GDM1 (cell line): Measurements from ENCODE around the gene SLC25A4.
"Not testable (repeated sequence)": the region's sequence is repeated elsewhere in the genome, so short reads cannot be mapped to it uniquely, and the experiment has no call there.

Experiments
- DNase-seq: peaks from one replicate; lab custom pipeline; 2025; lab: John Stamatoyannopoulos, UW

The SLC25A4 gene

DNA sequence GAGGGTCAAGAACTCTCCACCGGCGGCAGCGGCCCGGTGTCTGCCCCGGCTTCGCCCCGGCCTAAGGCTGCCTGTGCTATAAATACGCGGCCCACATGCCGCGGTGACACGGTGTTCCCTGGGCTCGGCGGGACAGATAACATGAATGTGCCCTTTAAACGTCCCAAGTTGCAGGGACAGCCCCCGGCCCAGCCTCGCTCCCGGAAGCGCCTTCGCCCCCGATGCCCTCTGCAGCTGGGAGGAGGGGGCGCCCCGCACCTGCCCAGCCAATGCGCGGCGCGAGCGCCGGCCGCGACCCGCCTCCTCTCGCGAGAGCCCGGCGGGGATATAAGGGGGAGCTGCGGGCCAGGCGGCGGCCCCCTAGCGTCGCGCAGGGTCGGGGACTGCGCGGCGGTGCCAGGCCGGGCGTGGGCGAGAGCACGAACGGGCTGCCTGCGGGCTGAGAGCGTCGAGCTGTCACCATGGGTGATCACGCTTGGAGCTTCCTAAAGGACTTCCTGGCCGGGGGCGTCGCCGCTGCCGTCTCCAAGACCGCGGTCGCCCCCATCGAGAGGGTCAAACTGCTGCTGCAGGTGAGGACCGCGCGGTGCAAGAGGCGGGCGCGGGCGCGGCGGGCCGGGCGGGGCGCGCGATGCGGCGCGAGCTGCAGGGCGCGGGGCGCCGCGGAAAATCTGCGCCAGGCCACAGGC lies at the start of gene SLC25A4:
TSS of gene SLC25A4 (plus strand) at position 355 of the 689 bp plus-strand sequence. CDS start at position 462, 107 bp downstream.
- DNase-seq: peak; percentile 67

DNA sequence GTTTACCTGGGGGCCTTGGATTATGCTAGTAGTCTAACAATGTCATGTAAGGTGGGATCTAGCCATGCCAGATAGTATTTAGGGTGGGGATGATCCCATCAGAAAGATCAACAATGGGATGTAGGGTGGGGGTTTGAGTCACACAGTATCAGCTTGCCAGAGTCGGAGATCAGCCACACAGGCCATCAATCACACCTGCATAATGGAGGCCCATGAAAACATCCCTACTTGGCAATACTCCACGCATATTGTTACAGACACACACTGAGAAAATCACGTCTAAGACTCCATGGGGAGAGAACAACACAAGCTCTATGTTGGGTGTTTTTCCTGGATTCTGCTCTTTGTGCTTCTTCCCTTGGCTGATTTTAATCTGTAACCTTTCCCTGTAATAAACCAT lies 49.5 kb upstream of the SLC25A4 start:
- no peak for DNase-seq

DNA sequence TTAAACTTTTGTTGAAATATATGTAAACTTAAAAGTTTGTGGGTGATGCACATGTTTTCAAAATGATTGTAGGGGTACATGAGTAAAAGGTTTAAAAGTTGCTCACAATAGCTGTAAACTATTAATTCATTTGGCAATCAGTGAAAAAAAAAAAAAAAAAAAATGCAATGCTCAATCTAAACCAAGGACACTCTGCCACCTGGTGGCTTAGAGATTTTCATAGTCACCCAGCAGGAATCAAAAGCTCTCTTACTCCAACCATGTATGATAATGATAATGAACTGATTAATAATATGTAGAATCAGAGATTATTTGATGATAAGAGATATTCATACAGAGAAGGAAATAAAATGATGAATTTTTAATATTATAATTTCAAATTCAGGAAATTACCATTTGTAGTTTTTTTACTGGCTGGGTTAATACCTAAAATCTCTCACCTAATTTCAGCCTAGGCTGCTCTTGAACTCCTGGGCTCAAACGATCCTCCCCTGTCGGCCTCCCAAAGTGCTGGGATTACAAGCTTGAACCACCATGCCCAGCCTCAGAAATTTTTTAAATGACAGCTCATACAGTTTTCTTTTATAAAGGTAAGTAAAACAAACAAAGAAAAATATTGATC lies 46.9 kb upstream of the SLC25A4 start:
- no peak for DNase-seq

DNA sequence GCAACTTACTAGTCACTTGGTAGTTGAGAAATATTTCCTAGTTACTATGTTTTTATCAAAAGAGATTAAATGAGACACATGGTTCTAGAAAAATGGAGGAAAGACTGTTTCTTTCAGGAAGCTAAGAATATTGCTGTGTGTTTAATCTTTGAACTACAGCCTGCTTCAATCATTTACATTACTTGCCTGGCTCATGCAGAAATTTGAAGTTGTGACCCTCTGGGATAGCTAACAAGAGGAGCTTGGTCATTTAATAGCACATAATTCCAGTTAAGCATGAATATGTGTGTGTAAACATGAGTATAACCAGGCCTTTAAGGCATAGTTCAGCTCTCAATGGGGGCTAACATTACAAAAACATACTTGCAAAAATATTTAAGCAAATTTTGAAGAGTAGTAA lies 44.6 kb upstream of the SLC25A4 start:
- DNase-seq: no peak

DNA sequence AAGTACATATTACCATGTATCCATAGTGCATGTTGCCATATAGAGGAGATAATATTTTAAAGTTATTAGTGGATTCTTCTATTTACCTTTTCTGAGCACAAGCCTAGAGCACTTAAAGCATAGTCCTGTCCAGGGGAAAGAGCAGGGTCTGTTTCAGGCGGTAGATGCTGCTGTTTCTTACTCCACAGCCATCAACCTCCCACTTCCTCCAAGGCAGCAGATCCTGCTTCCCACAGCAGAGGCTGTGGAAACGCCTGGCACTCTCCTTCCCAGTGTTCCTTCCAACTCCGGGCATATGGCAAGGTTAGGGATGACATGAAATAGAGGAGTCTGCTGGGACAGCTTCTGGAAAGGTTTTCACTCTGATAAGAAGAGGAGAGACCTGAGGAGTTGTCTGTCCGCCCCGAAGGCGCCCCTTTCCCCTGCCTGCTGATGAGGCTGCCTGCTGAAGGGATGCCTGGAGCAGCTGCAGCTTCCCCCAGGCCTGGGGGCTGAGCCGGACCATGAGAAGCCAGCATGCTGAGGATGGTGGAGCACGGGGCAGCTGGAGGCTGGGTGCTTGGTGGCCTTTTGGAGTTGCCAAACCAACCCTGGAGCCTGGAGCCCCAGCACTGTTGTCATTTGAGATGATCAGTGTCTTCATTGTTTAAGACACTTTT lies 43.9 kb upstream of the SLC25A4 start:
- no peak for DNase-seq

DNA sequence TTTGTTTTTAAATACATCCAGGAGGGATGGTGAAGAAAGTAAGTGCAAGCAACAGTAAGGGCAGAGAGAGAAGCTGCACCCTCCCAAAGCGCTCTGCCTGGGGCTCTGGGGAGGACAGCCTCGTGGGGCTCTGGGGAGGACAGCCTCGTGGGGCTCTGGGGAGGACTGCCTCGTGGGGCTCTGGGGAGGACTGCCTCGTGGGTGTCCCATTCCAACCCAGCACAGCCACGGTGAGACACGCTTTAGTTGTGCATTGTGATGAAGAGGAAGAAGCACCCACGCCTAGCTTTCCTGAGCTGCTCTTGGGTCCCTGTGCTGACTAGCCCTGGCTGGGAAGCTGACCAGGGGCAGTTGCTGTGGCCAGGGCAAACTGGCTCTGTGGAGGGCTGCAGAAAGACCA lies 43.1 kb upstream of the SLC25A4 start:
- no peak for DNase-seq

- no peak for DNase-seq
These were observed 42.6 kb upstream of the SLC25A4 start for GRCh38 chr4:185100423-185100822.

DNA sequence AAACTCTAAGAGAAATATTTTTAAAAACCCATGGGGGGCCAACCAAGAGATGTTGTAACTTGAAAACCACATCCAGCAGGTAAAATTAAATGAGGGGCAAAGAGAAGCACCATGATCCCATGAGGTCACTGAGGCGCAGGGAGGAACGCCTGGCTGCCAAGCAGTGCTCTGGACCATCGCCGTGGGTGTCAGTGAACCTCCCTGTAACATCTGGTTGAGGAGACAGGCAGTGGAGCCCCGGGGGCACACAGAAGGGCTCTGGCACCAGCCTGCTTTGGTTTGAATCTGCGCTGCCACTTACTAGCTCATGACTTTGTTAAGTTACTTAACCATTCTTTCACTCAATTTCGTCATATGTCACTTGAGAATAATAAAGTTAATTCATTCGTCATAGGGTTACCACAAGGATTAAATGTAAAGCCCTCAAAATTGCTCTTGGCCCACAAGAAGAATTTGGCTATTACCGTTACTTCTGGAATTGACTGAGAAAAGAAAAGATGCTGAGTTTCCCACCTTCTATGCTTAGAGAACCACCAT lies 41.6 kb upstream of the SLC25A4 start:
- no peak for DNase-seq

GRCh38 chr4:185104733-185105132 lies 38.3 kb upstream of the SLC25A4 start:
- DNase-seq: no peak

GRCh38 chr4:185106353-185106752 lies 36.7 kb upstream of the SLC25A4 start:
- DNase-seq: no peak

DNA sequence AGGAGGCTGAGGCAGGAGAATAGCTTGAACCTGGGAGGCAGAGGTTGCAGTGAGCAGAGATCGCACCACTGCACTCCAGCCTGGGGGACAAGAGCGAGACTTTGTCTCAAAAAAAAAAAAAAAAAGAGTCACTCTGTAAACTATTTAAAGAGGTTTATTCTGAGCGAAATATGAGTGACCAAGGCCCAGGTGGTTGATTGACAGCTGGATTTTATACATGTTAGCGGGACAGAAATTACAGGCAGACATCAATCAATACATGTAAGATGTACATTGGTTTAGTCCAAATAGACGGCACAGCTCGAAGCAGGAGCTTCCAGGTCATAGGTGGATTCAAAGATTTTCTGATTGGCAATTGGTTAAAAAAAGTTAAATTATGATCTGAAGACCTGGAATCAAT lies 35.5 kb upstream of the SLC25A4 start:
- DNase-seq: not testable (repeated sequence)

DNA sequence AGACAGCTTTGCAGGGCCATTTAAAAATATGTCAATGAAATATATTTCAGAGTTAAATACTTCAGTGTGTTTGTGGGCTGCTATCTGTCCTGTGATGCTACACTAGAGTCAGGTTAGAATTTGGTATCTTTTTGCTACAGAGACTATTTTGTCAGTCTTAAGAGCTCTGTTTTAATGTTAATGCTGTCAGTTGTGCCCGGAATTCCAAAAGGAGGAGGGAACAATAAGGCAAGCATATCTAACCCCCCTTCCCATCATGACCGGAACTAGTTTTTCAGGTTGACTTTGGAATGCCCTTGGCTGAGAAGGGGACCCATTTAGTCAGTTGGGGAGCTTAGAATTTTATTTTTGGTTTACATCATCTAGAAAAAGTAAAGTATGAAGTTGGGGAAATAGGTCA lies 34.9 kb upstream of the SLC25A4 start:
- DNase-seq: no peak

DNA sequence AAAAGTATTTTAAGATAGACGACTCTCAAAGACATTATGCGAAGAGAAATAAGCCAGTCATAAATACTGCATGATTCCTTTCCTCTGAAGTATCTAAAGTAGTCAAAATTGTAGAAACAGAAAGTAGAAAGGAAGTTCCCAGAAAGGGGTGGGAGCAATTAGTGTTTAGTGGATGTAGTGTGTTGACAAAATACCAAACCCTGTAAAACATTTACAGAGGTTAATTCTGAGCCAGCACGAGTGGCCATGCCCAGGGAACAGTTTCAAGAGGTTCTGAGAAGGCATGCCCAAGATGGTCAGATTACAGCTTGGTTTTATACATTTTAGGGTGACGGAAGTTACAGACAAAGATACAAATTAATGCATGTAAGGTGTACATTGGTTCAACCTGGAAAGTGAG lies 34.4 kb upstream of the SLC25A4 start:
- no peak for DNase-seq

DNA sequence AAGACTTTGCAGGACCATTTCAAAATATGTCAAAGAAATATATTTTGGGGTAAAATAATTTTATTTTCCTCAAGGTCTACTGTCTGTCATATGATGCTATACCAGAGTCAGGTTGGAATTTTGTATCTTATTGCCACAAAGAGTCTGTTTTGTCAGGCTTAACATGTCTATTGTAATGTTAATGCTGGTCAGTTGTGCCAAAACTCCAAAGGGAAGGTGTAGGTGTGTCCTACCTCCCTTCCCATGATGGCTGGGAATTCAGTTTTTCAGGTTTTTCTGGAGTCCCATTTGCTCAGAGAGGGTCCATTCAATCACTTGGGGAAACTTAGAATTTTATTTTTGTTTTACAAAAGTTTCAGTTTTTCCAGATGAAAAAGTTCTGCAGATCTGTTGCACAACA lies 33.3 kb upstream of the SLC25A4 start:
- no peak for DNase-seq

GRCh38 chr4:185110375-185110823 lies 32.7 kb upstream of the SLC25A4 start:
- DNase-seq: no peak

DNA sequence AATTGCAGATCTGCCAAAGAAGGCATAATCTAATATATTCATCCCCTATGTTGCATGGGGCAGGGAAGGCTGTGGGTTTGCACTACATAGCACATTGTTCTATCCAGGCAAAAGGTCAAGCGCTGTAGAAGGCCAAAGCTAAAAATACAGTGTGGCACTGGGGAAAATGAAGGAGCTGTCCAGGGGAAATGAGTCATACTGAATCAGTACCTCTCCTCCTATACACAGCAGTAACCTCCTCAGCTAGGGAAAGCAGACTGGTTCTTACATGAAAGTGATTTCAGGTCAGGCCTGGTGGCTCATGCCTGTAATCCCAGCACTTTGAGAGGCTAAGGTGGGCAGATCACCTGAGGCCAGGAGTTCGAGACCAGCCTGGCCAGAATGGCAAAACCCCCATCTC lies 31.0 kb upstream of the SLC25A4 start:
- DNase-seq: no peak

- no peak for DNase-seq
These were observed 29.7 kb upstream of the SLC25A4 start for GRCh38 chr4:185113340-185113739.

DNA sequence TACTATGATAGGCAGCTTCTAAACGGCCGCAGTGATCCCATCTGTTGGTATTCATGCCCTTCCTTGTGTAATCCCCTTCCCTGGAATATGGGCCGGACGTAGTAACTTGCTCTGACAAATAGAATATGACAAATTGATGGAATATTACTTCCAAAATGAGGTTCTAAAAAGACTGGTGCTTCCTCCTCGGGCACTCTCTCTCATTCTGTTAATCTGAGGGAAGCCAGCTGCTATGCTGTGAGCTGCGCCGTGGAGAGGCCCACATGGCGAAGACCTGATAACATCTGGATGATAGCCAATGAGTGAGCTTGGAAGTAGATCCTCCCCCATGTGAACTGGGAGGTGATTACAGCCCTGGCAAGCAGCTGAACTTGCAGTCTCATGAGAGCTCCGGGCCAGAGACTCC lies 27.2 kb upstream of the SLC25A4 start:
- no peak for DNase-seq

GRCh38 chr4:185117300-185117934 lies 25.6 kb upstream of the SLC25A4 start:
- DNase-seq: no peak

- DNase-seq: no peak
These were observed 24.2 kb upstream of the SLC25A4 start for GRCh38 chr4:185118876-185119275.

GRCh38 chr4:185119467-185119866 lies 23.6 kb upstream of the SLC25A4 start:
- DNase-seq: not testable (repeated sequence)

DNA sequence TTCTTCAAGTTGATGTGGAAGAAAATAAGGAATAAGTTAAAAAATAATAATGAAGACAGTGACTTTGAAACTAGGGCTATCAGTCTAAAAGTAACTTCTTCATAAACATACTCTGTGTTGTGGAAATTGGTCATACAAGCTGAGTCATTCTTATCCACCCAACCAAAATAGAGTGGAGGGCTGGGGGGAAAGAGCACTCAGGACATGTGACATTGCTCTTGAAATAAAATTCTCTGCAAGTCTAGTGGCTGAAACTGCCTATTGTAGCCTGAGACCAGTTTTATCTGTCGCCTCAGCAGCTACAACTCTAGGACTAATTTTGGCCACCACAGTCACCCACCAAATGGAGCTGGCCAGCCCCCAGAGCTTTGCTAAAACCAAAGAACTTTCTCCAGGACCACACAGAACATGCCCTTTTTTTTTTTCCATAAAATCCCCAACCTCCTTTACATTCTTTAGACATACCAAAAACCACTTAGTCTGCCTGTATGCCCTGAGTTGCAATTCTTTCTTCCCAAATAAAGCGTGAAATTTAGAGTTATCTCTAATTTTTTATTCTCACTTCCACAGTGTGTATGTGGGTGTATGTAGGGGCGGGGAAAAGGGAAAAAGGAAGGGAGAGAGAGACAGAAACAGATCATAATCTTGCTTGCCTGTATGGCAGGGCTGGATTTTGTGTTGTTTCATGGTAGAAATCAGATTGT lies 23.0 kb upstream of the SLC25A4 start:
- DNase-seq: no peak
